IPS-20b (cell line): ENCODE measurements around the gene GRPEL1.

Source experiments
- H3K27ac ChIP-seq: one replicate; pipeline ENCODE4 v1.5.1; 2013; ENCODE audit warnings: low read length
- H3K27me3 ChIP-seq: 2 replicates; pipeline ENCODE4 v1.6.1; 2013; ENCODE audit warnings: mild to moderate bottlenecking, low read length, inconsistent platforms; ENCODE audit not compliant: insufficient read depth
- H3K36me3 ChIP-seq: 2 replicates; pipeline ENCODE4 v1.6.1; 2013; ENCODE audit warnings: low read depth, mild to moderate bottlenecking, inconsistent platforms, low read length, moderate library complexity; ENCODE audit not compliant: insufficient read depth
- H3K4me1 ChIP-seq: 2 replicates; pipeline ENCODE4 v1.6.1; 2013; ENCODE audit warnings: mild to moderate bottlenecking, control low read depth, inconsistent platforms, low read length, moderate library complexity; ENCODE audit not compliant: insufficient read depth
- H3K4me3 ChIP-seq: 2 replicates; pipeline ENCODE4 v1.5.1; 2013; ENCODE audit warnings: mild to moderate bottlenecking, low read length, inconsistent platforms
- H3K9ac ChIP-seq: 2 replicates; pipeline ENCODE4 v1.6.1; 2013; ENCODE audit warnings: low read depth, mild to moderate bottlenecking, inconsistent platforms, low read length, moderate library complexity
- H3K9me3 ChIP-seq: 2 replicates; pipeline ENCODE4 v1.6.1; 2013; ENCODE audit warnings: mild to moderate bottlenecking, low read depth, low read length, inconsistent platforms; ENCODE audit not compliant: insufficient read depth

The GRPEL1 gene

DNA sequence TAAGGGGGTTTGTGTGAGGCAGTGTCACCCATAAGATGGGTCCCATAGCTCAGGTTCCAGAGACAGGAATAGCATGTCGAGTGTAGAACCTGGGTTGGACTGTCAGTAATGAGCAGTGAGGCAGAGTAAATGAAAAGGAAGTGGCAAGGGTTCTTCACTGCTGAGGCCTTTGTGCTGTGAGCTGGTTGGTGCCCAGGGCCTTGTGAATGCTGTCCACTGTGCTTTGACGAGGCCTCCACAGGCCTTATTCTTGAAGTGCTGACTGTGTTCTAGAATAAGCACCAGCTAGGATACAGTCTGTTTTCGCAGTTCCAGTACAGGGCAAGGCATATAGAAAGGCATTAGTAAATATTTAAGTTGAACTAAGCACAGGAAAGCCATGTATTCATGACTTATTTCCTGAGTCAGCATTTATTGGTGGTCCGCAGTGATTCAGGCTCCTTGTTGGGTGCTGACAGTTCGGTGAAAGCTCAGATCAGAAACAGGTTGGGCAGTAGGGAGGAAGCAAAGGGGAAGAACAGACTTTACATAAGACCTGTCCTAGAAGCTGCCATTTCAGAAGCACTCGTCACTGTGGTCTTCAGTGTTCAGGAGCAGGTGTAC is 50.3 kb downstream of the GRPEL1 start:
- no peak overlapping the region for H3K27ac ChIP-seq
- H3K27me3 ChIP-seq = no peaks in the 10 kb centered on the region
- no peak overlapping the region for H3K4me3 ChIP-seq
- no peaks in the 10 kb centered on the region for H3K9me3 ChIP-seq
- H3K36me3 ChIP-seq = peaks cover 80% of the 10 kb centered on the region
- no peaks in the 10 kb centered on the region; the same call in 1 of the 2 replicates for H3K4me1 ChIP-seq
- H3K9ac ChIP-seq = no peak overlapping the region

DNA sequence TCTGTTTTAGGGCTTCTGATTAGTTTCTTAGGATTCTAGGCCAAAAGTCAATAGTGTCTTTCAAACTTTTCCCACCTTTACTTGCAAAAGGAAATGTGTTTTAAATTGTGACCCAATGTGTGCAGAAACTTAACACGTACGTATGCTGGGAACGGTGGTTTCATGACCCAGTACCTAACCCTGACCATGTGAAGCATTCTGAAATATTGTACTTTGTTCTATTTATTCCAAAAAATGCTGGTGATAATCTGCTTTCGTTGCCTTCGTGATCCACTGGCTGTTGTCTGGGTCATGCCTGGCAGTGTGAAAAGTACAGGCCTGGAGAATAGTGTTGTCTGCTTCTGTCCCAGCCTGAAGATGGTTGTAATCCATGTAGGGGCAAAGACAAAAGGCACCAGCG is 51.4 kb downstream of the GRPEL1 start:
- Histone ChIP-seq H3K4me3 (no peak overlapping the region), H3K9ac (no peak overlapping the region), H3K27me3 (no peaks in the 10 kb centered on the region), H3K4me1 (no peaks in the 10 kb centered on the region; the same call in 1 of the 2 replicates), H3K9me3 (no peaks in the 10 kb centered on the region), H3K27ac (no peak overlapping the region), H3K36me3 (peaks cover 80% of the 10 kb centered on the region)

DNA sequence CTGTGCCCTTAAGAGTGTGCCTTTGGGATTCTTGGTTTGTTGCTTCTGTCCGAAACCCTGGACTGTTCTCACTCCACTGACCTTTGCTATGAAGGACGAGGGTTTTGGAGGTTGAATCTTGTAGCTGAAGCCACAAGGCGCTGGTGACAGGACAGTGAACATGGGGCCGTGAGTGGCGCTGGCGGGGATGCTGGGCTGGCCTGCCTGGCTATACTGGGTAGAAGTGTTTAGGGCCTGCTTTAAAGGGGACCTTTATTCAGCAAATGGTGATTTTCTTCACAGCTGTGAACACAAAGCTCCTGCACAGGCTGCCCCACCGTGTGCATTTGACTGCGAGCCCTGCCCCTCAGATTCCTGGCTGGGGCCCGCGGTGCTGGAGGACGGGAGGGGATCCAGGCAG is 51.8 kb downstream of the GRPEL1 start:
- Histone ChIP-seq H3K36me3 (peaks cover 81% of the 10 kb centered on the region), H3K9ac (no peak overlapping the region)

DNA sequence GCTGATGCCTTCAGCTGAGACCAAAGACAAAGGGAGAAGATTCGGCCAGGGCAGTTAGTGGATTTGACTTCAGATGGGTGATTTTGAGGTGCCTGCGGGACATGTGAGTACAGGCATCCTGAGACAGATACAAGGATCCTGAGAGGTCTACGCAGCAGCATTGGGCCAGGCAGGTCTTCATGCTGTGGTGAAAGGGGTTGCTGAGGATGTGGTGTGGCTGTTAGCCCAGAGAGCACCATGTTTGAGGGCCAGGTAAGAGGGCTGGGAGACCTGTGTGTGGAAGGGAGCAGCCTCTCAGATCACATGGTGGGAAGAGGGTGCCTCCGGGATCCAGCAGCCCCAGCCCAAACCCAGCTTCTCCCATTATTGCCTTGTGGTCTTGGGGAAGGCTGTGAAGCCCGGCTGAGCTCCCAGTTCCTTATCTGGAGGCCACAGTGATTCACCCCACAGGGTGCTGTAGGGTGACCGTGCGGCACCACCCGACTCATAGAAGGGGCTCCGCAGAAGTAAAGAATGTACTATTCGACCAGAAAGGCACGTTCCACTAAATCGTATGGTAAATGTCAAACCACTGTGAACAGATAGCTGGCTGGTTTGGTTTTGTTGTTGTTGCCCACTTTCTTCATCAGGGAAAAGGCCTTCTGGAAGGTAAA is 52.4 kb downstream of the GRPEL1 start:
- Histone ChIP-seq H3K36me3 (peaks cover 81% of the 10 kb centered on the region), H3K27ac (no peak overlapping the region)

More for the DNA sequence above, 51.8 kb downstream of the GRPEL1 start:
- Histone ChIP-seq H3K9me3 (no peaks in the 10 kb centered on the region), H3K4me1 (no peaks in the 10 kb centered on the region; the same call in 1 of the 2 replicates), H3K27ac (no peak overlapping the region), H3K27me3 (no peaks in the 10 kb centered on the region), H3K4me3 (no peak overlapping the region)

DNA sequence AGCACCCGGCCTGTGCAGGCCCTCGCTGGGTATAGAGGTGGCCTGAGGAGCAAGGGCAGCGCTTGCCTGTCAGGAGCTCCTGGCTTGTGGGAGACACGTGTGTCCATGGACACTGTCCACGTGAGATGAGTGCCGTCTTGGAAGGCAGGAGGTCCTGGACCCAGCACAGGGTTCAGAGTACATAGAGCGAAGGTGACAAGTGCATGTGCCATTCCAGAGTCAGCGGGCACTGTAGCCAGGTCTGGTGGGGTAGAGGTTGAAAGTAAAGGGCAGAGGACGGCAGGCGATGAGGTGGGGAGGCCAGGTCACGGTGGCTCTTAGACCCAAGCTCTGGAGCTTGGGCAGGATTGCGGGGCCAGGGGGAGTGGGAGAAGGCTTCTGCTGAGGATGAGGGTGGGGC is 53.0 kb downstream of the GRPEL1 start:
- no peak overlapping the region for H3K9ac ChIP-seq
- no peaks in the 10 kb centered on the region for H3K9me3 ChIP-seq
- no peaks in the 10 kb centered on the region for H3K4me1 ChIP-seq
- no peaks in the 10 kb centered on the region for H3K27me3 ChIP-seq
- H3K36me3 ChIP-seq = peaks cover 84% of the 10 kb centered on the region
- no peak overlapping the region for H3K27ac ChIP-seq
- H3K4me3 ChIP-seq = no peak overlapping the region

More for the DNA sequence above, 52.4 kb downstream of the GRPEL1 start:
- no peaks in the 10 kb centered on the region for H3K27me3 ChIP-seq
- no peaks in the 10 kb centered on the region for H3K9me3 ChIP-seq
- H3K4me1 ChIP-seq = no peaks in the 10 kb centered on the region; the same call in 1 of the 2 replicates
- no peak overlapping the region for H3K9ac ChIP-seq
- no peak overlapping the region for H3K4me3 ChIP-seq

DNA sequence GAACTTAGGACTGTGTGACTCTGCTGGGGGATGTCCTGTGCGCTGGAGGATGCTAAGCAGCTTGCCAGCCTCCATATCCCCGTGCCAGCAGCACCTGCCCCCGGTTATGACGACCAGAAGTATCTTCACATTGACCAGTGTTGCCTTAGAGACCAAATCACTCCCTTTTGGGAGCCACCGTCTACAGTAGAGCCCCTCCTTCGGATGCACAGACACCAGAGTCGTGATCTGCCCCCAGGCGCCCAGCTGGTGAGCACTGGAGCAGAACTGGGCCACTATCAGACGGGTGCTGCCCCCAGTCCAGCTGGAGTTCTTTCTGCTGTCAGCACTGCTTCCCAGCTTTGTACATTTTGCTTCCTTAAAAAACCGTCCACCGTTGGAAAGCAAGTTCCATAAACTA is 54.7 kb downstream of the GRPEL1 start:
- H3K4me3 ChIP-seq = no peak overlapping the region
- H3K27ac ChIP-seq = no peak overlapping the region
- H3K4me1 ChIP-seq = 0 out of 2 replicates have a peak, but pooled peaks cover 3% of the 10 kb centered on the region
- no peaks in the 10 kb centered on the region for H3K9me3 ChIP-seq
- no peaks in the 10 kb centered on the region for H3K27me3 ChIP-seq
- H3K36me3 ChIP-seq = peaks cover 94% of the 10 kb centered on the region
- no peak overlapping the region for H3K9ac ChIP-seq

DNA sequence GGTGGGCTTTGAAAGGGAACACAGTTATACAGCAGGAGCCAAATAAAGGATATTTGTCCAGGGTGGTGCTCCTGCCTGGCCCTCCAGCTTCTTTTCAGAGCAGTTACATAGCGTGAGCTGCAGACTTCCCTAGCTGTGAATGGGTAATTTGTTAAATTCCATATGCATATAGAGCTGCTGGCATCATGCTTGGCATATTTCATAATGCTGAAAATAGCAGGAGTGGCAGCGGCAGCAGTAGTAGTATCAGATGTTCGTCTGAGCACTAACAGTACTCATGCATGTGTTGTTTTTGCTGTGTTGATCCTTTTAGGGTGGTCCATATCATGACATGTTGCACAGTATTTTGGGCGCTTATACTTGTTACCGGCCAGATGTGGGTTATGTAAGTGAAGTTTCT is 58.3 kb downstream of the GRPEL1 start:
- Histone ChIP-seq H3K9me3 (no peaks in the 10 kb centered on the region), H3K9ac (no peak overlapping the region), H3K36me3 (peaks cover 84% of the 10 kb centered on the region)

More for the DNA sequence above, 58.3 kb downstream of the GRPEL1 start:
- Histone ChIP-seq H3K4me3 (no peak overlapping the region), H3K27me3 (no peaks in the 10 kb centered on the region), H3K27ac (no peak overlapping the region), H3K4me1 (peaks cover 18% of the 10 kb centered on the region; the same call in 1 of the 2 replicates)
